Astrocyte of the spinal cord (primary cell): ENCODE results near the gene SMYD5.

Source experiments
- DNase-seq: peaks from one replicate; pipeline ENCODE4 v3.0.0; 2011; ENCODE audit warnings: low read depth, low spot score
- H3K4me3 ChIP-seq: 2 replicates; pipeline ENCODE4 v1.5.1; 2011; ENCODE audit warnings: low read depth, mild to moderate bottlenecking, low read length, moderate library complexity
- CTCF ChIP-seq: IDR thresholded peaks from 2 replicates; pipeline ENCODE4 v1.5.1; 2012; ENCODE audit warnings: low read depth, mild to moderate bottlenecking, low read length, inconsistent platforms
- in situ Hi-C: cut with HindIII; loops from 2 replicates; pipeline ENCODE4 v1.10.0; 2017; ENCODE audit warnings: low sequenced_read_pairs

Gene SMYD5

GRCh38 chr2:73255907-73256617, 42.0 kb downstream of the SMYD5 start:
- no peak for TF ChIP-seq CTCF
- in situ Hi-C loops, result no loop called here
- no peak overlapping the region for H3K4me3 ChIP-seq
- no peak for DNase-seq

DNA sequence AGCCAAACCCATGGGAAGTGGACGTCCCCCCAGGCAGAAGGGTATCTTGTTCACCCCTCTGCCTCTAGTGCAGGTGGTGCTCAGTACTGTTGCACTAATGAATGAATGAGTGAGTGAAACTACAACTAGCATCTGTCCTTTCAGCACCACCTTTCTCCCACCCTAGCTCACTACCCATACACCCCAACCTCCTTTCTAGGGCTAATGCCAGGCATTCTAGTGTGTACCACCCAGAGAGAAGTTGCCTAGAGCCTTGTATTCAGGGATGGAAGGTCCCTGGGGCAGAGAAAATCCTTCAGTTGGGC, 42.5 kb downstream of the SMYD5 start:
- no peak for DNase-seq
- in situ Hi-C loops, result no loop called here
- TF ChIP-seq CTCF, result no peak
- no peak overlapping the region for H3K4me3 ChIP-seq

GRCh38 chr2:73257021-73257420, 43.0 kb downstream of the SMYD5 start:
- in situ Hi-C loops, result no loop called here
- no peak overlapping the region for H3K4me3 ChIP-seq
- no peak for DNase-seq
- TF ChIP-seq CTCF, result no peak

DNA sequence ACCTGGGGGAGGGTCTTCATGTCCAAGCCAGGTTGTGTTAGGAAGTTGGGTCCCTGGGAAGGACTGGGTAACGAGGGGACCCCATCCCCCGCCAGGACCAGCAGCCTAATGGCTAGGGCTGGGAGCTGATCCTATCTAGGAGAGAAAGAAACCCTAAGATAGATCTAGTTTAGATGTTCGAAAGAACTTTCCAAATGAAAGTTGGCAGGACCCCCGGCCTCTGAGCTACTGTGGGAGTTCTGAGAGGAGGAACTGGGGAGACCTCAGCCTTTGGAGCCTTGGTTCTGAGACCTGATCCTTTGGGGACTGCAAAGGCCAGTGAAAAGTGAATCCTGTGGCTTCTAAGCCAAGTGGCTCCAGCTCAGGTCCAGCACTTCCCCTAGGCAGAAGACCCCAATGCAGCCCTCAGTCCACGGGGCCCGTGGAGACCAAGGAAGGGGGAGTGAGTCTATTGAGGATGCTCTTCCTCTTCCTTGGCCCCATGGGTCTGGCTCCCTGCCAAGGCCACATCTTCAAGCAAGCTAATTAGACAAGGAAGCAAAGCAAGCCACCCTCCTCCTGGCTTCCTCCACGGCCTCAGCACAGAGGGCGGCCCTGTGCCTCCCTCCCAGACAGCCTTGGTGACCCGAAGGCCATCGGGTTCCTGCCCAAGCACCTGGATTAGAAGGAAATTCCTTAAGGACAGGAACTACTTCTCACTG, 43.5 kb downstream of the SMYD5 start:
- in situ Hi-C loops, result no loop called here
- H3K4me3 ChIP-seq, result no peak overlapping the region
- no peak for TF ChIP-seq CTCF
- no peak for DNase-seq

GRCh38 chr2:73258186-73258912, 44.3 kb downstream of the SMYD5 start:
- DNase-seq, result no peak
- H3K4me3 ChIP-seq, result no peak overlapping the region
- TF ChIP-seq CTCF, result no peak
- in situ Hi-C loops, result no loop called here

DNA sequence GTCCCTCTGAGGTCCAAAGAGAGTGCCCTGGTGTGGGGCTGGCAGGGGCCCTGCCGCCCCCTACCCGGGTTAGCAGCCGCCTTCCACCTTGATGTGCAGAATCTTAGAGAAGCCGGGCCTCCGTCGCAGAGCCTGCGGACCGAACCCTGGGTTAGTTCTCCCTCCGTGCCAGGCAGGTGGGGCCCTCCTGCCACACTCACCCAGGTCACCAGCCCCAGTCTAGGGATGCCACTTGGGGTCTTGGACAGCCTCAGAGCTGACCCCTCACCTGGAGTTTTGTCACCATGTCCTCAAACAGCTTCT, 44.8 kb downstream of the SMYD5 start:
- no peak for DNase-seq
- in situ Hi-C loops, result no loop called here
- no peak for TF ChIP-seq CTCF
- H3K4me3 ChIP-seq, result no peak overlapping the region
